NCI-H2196 (cell line): ENCODE results near the gene RTP2.
"Not testable (repeated sequence)": the region's sequence is repeated elsewhere in the genome, so short reads cannot be mapped to it uniquely, and the experiment has no call there.

ENCODE experiments used
- DNase-seq: peaks from one replicate; lab custom pipeline; 2025; ENCODE audit not compliant: unreplicated experiment; lab: John Stamatoyannopoulos, UW

Gene RTP2

GRCh38 chr3:187717572-187717971, 15.2 kb upstream of the RTP2 start:
- DNase-seq: no peak

- peak; percentile 93 for DNase-seq
These were observed 12.1 kb upstream of the RTP2 start for GRCh38 chr3:187714404-187714979.

DNA sequence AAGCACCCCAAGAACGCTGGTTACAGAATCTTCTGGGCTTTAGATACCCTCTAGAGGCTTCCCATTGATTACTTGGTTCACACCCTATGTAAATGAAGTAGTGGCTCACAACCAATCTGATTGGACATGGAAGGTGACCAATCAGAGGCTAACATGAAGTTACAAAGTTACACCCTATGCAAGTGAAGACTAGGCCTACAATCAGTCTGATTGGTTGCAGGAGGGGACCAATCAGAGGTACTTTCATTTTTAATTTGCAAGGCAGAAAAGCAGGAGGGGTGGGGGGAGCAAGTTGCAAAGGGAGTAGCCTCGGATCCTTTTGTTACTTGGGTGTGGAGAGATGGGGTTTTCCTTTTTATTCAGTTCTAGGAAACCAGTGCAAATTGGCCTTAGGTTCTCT, 11.1 kb upstream of the RTP2 start:
- no peak for DNase-seq

DNA sequence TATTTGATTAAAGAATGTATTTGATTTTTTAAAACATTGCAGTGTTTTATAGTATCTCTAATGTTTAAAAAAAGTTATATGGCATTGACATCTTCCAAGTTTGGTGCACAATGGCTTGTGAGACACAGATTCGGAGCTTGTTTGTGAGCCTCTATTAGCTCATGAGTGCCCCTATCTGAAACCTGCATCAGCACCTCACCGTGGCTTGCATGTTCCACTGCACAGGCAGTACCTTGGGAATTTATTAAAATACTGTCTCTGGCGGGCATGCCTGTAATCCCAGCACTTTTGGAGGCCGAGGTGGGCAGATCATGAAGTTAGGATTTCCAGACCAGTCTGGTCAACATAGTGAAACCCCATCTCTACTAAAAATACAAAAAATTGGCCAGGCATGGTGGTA, 6.8 kb upstream of the RTP2 start:
- no peak for DNase-seq

DNA sequence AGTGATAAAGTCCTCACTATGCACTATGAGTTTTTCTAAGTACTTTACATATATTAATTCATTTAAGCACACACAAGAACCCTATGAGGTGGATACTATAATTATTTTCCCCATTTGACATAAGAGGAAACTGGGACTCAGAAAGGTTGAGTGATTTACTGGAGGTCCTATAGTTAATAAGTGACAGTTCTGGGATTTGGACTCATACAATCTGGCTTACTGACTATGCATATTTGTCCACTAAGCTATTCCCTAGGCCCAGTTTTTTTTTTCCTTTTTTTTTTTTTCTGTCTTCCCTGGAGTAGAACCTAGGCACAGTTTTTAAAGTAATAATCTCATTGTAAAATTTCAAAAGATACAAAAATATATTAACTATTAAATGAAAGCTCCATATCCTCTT, 6.3 kb upstream of the RTP2 start:
- DNase-seq: no peak

DNA sequence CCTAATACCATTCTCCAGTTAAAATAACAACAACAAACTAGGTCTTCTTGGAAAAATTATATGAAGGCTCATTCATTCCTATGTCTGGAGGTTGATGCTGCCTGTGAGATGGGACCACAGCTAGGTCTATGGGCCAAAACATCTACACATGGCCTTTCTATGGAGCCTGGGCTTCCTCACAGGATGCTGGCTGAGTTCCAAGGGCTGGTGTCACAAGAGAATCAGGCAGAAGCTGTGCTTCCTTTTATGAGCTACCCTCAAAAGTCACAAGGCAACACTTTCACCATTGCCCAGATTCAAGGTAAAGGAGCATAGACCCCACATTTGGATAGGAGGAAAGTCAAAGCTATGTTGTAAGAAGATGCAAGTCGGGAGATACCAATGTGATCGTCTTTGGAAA, 4.6 kb upstream of the RTP2 start:
- peak; percentile 55 for DNase-seq

DNA sequence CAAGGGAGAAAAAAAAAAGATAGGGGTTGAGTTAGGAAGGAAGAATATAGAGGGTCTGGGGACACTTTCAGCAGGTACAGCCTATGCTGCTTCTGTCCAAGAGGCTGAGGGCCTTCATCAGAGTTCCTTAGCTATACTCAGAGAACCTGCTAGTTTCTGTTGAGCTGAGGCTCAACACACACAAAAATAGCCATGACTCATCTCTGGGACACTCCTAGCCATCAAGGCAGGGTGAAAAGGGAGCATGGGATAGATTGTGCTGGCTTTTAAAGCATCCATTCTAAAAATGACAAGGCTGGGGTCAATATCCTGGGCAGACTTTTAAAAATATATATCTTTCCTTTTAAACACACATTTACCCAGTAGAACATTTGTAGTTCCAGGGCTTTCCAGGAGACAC, 2.8 kb upstream of the RTP2 start:
- DNase-seq: no peak

DNA sequence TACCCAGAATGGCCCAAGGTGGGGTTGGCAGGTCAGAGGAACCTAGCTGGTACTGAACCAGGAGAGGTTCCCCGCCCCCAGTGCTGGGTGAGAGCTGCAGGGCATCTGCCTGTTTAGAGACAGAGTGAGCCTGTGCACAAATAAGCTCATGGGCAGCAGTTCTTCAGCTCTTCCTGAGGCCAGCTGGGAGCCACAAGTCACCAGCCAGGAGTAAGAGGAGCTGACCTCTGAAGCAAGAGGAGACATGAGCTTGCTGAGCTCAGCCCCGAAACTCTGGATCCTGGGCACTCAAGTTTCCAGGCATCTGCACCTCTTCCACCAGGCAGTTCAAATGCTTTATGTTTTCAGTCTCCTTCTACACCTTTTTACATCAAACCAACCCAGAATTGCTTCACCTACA, 2.1 kb downstream of the RTP2 start:
- no peak for DNase-seq

DNA sequence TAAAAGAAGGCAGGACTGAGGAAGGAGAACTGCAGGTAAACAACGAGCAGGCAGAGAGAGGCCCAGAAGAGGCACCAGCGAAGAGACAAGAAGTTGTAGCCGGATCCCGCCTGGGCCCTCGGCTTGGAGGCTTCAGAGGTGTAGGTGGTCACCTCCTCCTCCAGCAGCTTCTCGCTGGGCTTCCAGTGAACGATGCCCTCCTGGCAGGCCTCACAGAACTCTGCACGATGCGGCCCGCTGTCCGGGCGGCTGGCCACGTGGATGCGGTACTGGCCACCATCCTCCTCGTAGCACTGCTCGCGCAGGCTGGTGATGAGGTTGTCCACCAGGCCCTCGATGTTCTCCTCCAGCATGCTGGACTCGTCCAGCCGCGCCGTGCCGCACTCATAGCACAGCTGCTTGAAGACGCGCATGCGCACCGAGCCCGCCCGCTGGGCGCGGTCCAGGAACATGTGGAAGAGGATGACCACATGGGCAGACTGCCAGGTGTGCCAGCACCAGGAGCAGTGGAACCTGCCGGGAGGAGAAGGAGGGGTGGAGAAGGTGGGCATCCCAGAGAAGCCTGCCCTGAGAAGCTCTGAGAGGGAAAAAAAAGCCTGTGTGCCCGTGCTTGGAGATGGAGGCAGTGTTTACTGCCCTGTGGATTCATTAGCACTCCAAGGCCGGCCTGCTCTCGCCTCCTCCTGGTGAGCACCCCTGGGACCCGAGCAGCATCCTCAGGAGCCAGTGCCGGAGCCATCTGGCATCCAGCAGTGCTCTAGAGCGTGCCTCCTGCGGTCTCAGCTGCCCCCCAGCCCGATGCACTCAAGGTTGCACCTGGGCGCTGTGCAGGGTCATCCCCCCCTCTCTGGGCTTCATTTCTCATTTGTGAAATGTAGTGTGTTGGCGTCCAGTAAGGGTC, 3.6 kb downstream of the RTP2 start:
- DNase-seq: no peak

DNA sequence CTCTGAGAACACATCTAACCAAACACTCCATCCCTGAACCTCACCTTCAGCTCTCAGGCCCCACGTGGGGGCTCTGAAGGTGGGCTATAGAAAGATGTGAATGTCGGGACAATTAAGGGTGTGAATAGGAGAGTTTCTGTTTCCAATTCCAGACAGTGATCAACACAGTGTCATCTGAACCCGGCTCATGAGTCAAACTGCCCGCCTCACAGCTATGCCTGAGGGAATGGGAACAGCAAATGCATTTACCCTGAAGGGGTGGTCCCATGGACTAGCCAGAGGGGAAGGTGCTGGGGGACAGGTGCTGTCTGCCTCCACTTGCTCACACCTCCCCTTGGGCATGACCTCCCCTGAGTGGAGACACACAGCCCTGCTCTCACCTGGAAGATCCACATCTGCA, 6.3 kb downstream of the RTP2 start:
- no peak for DNase-seq

GRCh38 chr3:187695449-187695848, 6.9 kb downstream of the RTP2 start:
- no peak for DNase-seq

DNA sequence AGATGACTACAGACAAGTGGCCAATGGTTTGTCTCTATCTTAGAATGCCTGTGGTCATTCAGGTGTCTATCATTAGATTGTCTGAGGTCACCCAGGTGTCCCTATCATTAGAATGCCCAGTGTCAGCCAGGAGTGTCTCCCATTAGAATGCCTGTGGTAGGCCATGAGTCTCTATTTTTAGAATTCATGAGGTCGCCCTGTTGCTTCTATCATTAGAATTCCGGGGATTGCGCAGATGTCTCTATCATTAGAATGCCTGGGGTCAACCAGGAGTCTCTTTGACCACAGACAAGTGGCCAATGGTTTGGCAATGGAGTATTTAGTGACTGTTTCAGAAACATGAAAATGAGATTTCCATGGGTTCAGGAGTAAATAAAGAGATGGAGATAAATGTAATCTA, 7.6 kb downstream of the RTP2 start:
- DNase-seq: no peak

GRCh38 chr3:187693431-187693830, 8.9 kb downstream of the RTP2 start:
- no peak for DNase-seq

- no peak for DNase-seq
These were observed 12.4 kb downstream of the RTP2 start for GRCh38 chr3:187689984-187690383.

- DNase-seq: no peak
These were observed 15.6 kb downstream of the RTP2 start for GRCh38 chr3:187686621-187687273.

DNA sequence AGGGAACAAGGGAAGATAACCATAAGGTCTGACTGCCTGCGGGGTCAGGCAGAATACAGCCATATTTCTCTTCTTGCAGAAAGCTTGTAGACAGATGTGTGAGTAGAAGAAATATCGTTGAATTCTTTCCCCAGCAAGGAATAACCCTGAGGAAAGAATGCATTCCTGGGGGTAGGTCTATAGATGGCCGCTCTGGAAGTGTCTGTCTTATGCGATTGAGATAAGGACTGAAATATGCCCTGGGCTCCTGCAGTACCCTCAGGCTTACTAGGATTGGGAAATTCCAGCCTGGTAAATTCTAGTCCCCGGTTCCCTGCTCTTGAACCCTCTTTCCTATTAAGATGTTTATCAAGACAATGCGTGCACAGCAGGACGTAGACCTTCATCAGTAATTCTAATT, 16.4 kb downstream of the RTP2 start:
- no peak for DNase-seq

- no peak for DNase-seq
These were observed 17.5 kb downstream of the RTP2 start for GRCh38 chr3:187684880-187685279.

DNA sequence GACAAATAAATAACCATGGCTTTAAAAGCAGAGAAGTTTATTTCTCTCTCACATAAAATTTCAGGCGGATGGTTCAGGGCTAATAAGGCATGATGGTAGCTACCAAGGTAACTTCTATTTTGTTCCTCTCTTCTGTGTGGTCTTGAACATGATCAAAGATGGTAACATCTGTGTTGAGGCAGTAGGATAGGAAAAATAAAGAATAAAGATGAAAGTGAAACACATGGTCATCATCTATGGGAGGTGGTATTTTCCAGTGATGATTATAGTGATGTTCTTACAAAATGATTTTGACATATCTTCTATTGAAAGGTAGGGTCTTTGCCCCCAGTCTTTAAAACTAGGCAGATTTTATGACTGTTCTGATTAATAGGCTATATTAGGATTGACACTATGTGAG, 17.9 kb downstream of the RTP2 start:
- no peak for DNase-seq

DNA sequence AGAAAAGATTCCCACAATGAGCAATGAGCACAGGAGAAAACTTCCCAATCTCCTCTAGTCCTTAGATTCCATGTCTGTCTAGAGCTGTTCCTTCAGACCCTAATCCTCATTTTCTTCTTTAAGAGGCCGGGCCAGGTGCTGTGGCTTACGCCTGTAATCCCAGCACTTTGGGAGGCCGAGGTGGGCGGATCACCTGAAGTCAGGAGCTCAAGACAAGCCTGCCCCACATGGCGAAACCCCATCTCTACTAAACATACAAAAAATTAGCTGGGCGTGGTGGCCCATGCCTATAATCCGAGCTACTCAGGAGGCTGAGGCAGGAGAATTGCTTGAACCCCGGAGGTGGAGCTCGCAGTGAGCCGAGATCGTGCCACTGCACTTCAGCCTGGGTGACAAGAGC, 20.6 kb downstream of the RTP2 start:
- not testable (repeated sequence) for DNase-seq

GRCh38 chr3:187679638-187680396, 22.5 kb downstream of the RTP2 start:
- DNase-seq: peak; percentile 88

- peak; percentile 77 for DNase-seq
These were observed 23.6 kb downstream of the RTP2 start for GRCh38 chr3:187678726-187679268.
